AG04449 (cell line): ENCODE measurements around the gene CAMK2N1.

Experiments
- CTCF ChIA-PET: fragments of 350-600 bp; formaldehyde crosslinking; extraction: SDS; loops from one replicate; lab custom pipeline; 2021; ENCODE audit warnings: antibody characterized with exemption; lab: Yijun Ruan, JAX
- POLR2A ChIA-PET: fragments of 400-600, 350-600 bp; formaldehyde crosslinking; extraction: SDS; loops from one replicate; lab custom pipeline; 2020; ENCODE audit warnings: antibody characterized with exemption, inconsistent platforms; lab: Yijun Ruan, JAX
- DNase-seq: peaks from one replicate; pipeline ENCODE4 v3.0.0-alpha.2; 2010; ENCODE audit warnings: low read depth, low spot score
- H3K4me3 ChIP-seq: 2 replicates; pipeline ENCODE4 v1.5.1; 2011; ENCODE audit warnings: low read depth, mild to moderate bottlenecking, control low read depth, low read length
- CTCF ChIP-seq: IDR thresholded peaks from one replicate; pipeline ENCODE4 v1.5.1; 2011; ENCODE audit warnings: mild to moderate bottlenecking, moderate library complexity, low read length, control low read depth, inconsistent platforms; ENCODE audit not compliant: insufficient read depth; ENCODE audit errors: missing control alignments

CAMK2N1 gene

DNA sequence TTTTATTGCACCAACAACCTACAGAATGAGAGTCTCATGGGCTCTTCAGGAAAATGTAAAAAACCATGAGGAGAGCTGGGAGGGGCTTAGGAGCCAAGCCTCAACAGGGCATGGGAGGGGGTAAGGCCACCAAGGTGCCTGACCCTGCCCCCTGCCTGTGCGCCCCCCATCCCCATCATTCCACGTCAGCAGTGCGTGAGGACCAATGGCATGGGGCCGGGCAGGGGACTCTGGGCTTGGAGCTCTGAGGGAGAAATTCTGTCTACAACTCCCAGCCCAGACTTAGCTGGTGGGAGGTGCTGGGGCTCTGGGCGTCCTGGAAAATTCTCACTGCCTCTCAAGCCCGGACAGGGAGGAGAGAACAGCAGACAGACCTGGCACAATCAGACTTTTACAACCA lies 5.2 kb upstream of the CAMK2N1 start:
- ChIA-PET CTCF (interaction anchor here (0.7 to 10.3 kb wide), 14 partner anchors 12 to 581 kb away, joined by 3 to 202 read pairs (median 10); partner anchors contain the start of gene MUL1), POLR2A (no interaction called here)
- TF ChIP-seq CTCF: no peak
- DNase-seq: no peak
- H3K4me3 ChIP-seq: no peak overlapping the region

DNA sequence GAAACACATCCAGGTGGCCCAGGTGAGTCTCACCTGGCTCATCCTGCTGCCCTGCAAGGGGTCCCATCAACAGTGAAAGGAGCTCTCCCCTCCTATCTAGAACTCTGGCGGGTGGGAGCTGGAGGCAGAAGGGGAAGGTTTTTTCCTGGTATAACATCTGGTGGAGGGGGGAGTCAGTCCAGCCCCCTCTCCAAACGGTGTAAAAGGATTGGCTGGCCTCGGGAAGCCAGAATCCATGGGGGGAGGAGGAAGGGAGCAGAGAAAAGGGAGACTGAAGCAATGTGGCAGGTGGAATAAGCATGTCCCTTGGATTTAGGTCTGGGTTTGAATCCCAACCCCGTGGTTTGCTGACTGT lies 1.2 kb upstream of the CAMK2N1 start:
- no peak for DNase-seq
- no peak overlapping the region for H3K4me3 ChIP-seq
- POLR2A ChIA-PET: no interaction called here
- no peak for TF ChIP-seq CTCF
- CTCF ChIA-PET: interaction anchor here (1.7 to 10.3 kb wide), 3 partner anchors 116 to 274 kb away, joined by 5 to 202 read pairs (median 13); no protein-coding TSS in a partner anchor

- H3K4me3 ChIP-seq: peak overlapping the region; percentile 70
- no peak for DNase-seq
- CTCF ChIA-PET: interaction anchor here (1.1 to 11.5 kb wide), 6 partner anchors 8 to 569 kb away, joined by 3 to 202 read pairs (median 9); no protein-coding TSS in a partner anchor
These were observed 636 bp upstream of the CAMK2N1 start for GRCh38 chr1:20486457-20487235.

GRCh38 chr1:20484519-20485462 lies 1.2 kb downstream of the CAMK2N1 start:
- no peak for DNase-seq
- no peak for TF ChIP-seq CTCF
- POLR2A ChIA-PET: interaction anchor here (0.5 to 0.6 kb wide), 3 partner anchors 14 to 228 kb away, joined by 3 read pairs; no protein-coding TSS in a partner anchor
- CTCF ChIA-PET: interaction anchor here (0.9 to 11.5 kb wide), 11 partner anchors 9 to 411 kb away, joined by 3 to 98 read pairs (median 7); no protein-coding TSS in a partner anchor
- peak overlapping the region; percentile 70 for H3K4me3 ChIP-seq

More at GRCh38 chr1:20486457-20487235, 636 bp upstream of the CAMK2N1 start:
- POLR2A ChIA-PET: interaction anchor here (1.2 kb wide), 1 partner anchor 8 kb away, joined by 9 read pairs; no protein-coding TSS in a partner anchor
- no peak for TF ChIP-seq CTCF

GRCh38 chr1:20483833-20484518 lies 2.0 kb downstream of the CAMK2N1 start:
- CTCF ChIA-PET: interaction anchor here (0.9 to 11.5 kb wide), 14 partner anchors 10 to 410 kb away, joined by 3 to 98 read pairs (median 7); no protein-coding TSS in a partner anchor
- POLR2A ChIA-PET: interaction anchor here (0.6 kb wide), 1 partner anchor 227 kb away, joined by 3 read pairs; no protein-coding TSS in a partner anchor
- peak overlapping the region; percentile 70 for H3K4me3 ChIP-seq
- TF ChIP-seq CTCF: no peak
- no peak for DNase-seq
